ENCODE measurements around the gene NUP155.
"Not testable (repeated sequence)": the region's sequence is repeated elsewhere in the genome, so short reads cannot be mapped to it uniquely, and the experiment has no call there.

The NUP155 gene

GRCh38 chr5:37370864-37371726, at the start of gene NUP155:
TSS of gene NUP155 (minus strand) at chr5:37371106. CDS start at chr5:37370977, 129 bp downstream.
- DNase-seq: peak; percentile 98

GRCh38 chr5:37417347-37417746, 46.4 kb upstream of the NUP155 start:
- no peak for DNase-seq

- DNase-seq: not testable (repeated sequence)
Observed at GRCh38 chr5:37415456-37415855, 44.5 kb upstream of the NUP155 start.

- DNase-seq: no peak
Observed at GRCh38 chr5:37412515-37412914, 41.6 kb upstream of the NUP155 start.

GRCh38 chr5:37400501-37400900, 29.6 kb upstream of the NUP155 start:
- DNase-seq: no peak

- DNase-seq: no peak
Observed at GRCh38 chr5:37396352-37396751, 25.4 kb upstream of the NUP155 start.

GRCh38 chr5:37391591-37391990, 20.7 kb upstream of the NUP155 start:
- DNase-seq: no peak

- DNase-seq: peak; percentile 91
Observed at GRCh38 chr5:37379100-37379628, 8.3 kb upstream of the NUP155 start, which contains the start of gene WDR70. TSS of gene WDR70 (plus strand) at chr5:37379318. CDS start at chr5:37379368, 50 bp downstream.

GRCh38 chr5:37378066-37378465, 7.2 kb upstream of the NUP155 start:
- DNase-seq: not testable (repeated sequence)

- DNase-seq: no peak
Observed at GRCh38 chr5:37375091-37375490, 4.2 kb upstream of the NUP155 start.

GRCh38 chr5:37370550-37370863, 399 bp downstream of the NUP155 start:
- no peak for DNase-seq

- DNase-seq: no peak
Observed at GRCh38 chr5:37355161-37355560, 15.7 kb downstream of the NUP155 start.

- not testable (repeated sequence) for DNase-seq
Observed at GRCh38 chr5:37342741-37343140, 28.2 kb downstream of the NUP155 start.

GRCh38 chr5:37334754-37335153, 36.2 kb downstream of the NUP155 start:
- not testable (repeated sequence) for DNase-seq

GRCh38 chr5:37326536-37326935, 44.4 kb downstream of the NUP155 start:
- DNase-seq: no peak

- no peak for DNase-seq
Observed at GRCh38 chr5:37323607-37324006, 47.3 kb downstream of the NUP155 start.

- DNase-seq: no peak
Observed at GRCh38 chr5:37319037-37319782, 51.7 kb downstream of the NUP155 start.

- no peak for DNase-seq
Observed at GRCh38 chr5:37316027-37316426, 54.9 kb downstream of the NUP155 start.

- DNase-seq: no peak
Observed at GRCh38 chr5:37310360-37310759, 60.5 kb downstream of the NUP155 start.

GRCh38 chr5:37308793-37309192, 62.1 kb downstream of the NUP155 start:
- DNase-seq: no peak

- no peak for DNase-seq
Observed at GRCh38 chr5:37304888-37305287, 66.0 kb downstream of the NUP155 start.

- DNase-seq: not testable (repeated sequence)
Observed at GRCh38 chr5:37296313-37296712, 74.6 kb downstream of the NUP155 start.

- DNase-seq: no peak
Observed at GRCh38 chr5:37283214-37283820, 87.6 kb downstream of the NUP155 start.

Measured in NCI-H2171 treated with DMSO at 0.1 percent for 48 hours (cell line).